ENCODE measurements around the gene CHAF1A.
A peak's percentile ranks its signal among the peaks of the same experiment; 100 is the strongest.

Gene CHAF1A

DNA sequence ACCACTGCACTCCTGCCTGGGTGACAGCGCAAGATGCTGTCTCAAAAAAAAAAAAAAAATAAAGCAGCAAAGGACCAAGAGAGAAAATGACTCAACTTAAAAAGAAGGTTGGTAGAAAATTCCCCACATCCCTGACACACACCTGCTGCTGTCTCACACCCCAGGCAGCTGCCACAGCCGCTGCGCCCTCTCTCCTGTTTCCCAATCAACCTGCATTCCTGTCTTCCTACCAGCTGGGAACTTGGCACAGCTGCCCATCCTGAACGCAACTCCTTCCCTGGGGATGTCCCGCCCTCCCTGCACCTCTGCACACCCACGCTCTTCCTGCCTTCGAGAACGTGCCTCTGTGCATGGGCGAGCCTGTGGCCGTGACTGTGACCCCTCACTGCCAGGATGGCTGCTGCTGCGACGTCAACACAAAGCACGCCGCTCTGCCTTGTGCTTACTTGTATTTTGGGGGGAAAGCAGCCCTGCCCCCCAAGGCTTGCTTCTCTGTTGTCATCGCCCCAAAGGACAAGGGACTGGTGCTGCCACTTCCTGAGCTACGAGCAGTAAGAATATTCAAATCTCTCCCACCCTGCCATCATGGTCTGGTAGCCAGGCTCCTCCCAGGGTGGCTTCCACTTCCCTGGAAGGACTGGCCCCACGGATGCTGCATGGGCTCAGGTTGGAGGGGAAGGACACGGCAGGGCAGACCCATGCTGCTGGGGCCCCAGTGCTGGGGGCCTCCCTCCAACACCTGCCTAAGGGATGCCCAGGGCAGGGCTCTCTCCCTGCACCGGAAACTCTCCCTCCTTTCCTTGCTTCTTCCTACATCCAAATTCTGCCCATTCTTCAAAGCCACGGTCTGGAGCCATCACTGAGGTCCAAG lies 22.8 kb upstream of the CHAF1A start:
- DNase-seq (ENCODE audit: low spot score) = no peak

DNA sequence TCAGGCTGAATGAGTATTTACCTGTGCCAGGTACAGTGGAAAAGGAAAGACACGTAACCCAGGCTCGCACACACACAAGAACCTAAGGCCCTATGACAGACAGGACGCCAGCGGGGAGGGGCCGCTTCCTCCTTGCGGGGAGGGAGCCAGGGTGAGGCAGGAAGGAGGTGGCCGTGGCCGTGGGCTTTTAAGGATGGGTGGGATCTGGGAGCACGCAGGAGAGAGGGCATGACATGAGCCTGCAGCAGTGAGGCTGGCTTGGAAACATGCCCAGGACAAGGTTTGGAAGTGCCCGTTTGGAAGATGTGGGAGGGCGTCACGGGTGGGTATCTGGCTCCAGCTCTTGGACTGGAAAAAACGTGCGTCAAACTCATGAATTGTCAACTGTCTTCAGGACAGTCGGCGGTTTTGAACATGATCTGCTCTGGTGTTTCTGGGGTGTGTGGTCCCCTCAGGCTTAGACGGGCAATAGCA lies 22.1 kb upstream of the CHAF1A start:
- no peak for DNase-seq (ENCODE audit: low spot score)

DNA sequence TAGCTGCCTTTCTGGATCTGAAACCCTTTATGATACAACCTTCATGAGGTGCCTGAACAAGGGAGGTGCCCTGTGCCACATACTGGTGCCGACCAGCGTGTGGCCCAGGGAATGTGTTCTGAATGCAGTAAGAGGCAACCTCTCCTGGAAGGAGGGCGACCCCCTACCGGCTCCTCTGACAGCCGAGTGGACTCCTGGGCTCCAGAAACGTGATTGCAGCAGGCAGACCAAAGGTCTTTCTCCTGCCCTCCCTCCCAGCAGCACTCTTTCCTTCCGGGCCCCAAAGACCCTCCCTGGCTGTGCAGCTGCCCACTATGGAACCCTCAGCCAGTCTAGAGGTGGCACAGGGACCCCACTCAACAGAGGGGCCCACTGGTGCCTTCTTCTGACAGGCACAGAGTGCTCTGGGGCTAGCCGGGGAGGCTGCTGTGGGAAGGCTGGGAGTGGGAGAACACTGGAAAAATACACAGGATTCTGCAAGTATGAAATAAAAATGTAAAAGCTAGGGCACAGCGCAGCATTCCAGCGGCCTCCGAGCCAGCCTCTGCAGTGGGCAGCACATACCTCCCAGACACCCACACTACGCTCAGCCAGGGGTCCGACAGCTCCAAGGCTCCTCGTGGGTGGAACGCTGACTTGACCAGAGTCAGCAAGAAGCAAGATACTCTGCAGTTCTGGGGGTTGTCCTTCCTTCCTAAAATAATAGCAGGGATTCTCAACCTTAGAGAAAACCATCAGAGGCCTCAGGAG lies 17.0 kb upstream of the CHAF1A start:
- no peak for DNase-seq (ENCODE audit: low spot score)

DNA sequence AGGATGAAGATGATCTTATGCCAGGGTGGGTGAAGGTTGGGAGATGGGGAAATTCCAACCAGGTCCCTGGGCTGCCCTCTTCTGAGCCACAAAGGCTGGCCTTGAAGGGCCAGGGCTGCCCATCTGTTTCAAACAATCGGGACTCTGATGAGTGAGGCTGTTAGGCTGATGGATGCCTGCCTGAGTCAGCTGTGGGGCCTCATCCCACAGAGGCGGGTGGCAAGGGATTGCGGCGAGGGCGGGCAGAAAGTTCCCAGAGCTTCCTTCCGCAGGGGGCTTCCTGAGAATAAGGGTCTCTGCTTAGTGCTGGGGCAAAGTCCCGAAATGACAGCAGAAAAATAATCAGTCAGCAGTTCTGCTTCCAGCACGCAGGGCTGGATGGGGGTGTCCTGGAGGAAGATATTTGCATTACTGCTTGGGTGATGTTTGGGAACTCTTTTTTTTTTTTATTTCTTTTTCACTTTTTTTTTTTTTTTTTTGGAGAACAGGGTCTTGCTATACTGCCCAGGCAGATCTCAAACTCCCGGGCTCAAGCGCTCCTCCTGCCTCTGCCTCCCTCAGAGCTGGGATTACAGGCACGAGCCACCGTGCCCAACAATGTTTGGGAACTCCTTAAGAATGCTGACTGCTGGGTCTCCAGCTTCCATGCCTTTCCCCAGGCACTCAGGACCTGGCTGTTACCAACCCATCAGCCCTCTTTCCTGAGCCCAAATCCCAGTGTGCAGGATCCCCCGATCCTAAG lies 16.2 kb upstream of the CHAF1A start:
- no peak for DNase-seq (ENCODE audit: low spot score)

DNA sequence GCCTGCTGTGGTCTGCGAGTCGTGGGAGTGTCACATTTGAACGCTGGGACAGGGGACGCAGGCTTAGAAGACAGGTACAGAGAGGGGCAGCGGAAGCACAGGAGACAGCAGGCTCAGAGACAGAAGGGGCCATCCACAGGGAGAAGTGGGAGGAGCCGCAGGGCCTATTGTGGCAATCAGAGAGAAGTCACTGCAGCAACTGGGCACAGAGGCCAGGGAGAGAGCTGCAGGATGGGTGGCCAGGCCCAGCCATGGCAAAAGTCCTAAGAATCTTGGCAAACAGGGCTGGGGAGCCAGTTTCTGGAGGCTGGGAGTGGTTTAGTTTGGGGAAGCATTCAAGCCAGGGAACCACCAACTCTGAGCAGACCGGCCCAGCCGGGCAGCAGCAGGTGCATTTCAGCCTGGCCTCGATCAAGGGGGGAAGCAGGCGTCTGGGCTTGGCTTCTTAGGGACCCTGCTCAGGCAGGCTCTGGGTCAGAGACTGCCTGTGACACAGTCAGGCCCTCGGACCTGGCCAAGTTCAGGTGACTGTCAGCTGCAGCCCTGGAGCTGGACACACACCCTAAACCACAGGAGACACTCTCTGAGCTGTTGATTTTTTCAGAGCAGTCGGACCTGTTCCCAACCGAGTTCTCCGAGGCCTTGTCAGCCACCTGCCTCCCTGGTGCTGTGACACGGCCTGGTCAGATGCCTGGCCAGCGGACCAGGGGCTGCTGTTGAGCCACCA lies 13.9 kb upstream of the CHAF1A start:
- no peak for DNase-seq (ENCODE audit: low spot score)

DNA sequence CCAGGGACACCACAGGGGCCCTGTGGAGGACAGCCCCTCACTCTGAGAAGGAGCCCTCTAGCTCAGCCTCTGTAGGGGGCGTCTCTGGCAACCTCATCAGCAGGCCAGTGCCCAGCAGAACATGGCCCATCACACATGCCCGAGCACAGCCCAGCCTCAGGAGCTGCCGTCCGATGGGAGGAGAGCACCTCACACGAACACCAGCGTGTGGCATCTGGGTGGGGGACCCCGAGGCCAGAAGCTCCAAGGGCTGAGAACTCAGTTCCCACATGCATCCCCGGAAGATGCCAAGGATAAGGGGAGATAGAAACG lies 13.4 kb upstream of the CHAF1A start:
- DNase-seq (ENCODE audit: low spot score) = no peak

DNA sequence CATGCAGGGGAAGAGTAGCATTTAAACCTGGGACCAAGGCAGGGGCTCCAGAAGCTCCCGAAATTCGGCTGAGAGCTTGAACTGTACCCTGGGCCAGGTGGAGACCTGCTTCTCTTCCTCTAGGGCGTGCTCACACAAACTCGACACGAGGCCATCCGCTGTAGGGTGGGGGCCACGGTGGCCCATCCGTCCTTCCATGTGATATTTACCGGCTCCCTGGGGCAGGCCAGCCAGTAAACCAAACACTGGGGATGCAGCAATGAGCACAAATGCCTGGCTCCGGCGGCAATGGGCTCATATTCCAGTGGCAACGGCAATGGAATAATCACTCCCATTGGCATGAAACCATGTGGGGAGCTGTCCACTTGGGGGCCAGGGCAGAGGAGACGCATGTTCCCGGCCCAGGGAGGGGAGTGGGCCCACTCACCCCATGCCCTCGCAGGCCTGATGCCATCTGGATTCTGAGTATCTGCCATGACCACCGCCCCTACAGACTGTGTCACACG lies 12.9 kb upstream of the CHAF1A start:
- no peak for DNase-seq (ENCODE audit: low spot score)

DNA sequence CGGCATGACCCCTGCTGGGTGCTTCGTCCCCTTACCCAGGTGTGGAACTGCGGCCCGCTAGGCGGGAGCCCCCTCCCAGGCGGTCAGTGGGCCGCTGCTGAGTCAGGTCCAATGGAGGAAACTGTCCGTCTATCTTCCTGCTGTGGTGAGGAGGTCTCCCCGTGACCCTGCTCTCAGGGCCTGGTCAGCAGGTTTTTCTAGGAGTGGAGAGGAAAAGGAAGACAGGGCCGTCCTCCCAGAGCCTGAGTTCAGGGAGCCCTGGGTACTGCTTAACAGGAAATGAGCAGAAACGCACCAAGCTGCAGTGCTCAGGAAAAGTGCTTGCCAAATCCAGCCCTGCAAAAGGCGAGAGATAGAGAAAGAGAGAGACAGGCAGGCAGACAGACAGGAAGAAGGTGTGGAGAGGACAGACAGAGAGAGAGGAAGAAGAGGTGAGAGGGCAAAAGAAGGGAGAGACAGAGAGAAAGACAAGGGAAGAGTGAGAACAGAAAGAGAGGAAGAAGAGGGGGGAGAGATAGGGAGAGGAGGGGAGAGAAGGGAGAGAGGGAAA lies 12.3 kb upstream of the CHAF1A start:
- no peak for DNase-seq (ENCODE audit: low spot score)

DNA sequence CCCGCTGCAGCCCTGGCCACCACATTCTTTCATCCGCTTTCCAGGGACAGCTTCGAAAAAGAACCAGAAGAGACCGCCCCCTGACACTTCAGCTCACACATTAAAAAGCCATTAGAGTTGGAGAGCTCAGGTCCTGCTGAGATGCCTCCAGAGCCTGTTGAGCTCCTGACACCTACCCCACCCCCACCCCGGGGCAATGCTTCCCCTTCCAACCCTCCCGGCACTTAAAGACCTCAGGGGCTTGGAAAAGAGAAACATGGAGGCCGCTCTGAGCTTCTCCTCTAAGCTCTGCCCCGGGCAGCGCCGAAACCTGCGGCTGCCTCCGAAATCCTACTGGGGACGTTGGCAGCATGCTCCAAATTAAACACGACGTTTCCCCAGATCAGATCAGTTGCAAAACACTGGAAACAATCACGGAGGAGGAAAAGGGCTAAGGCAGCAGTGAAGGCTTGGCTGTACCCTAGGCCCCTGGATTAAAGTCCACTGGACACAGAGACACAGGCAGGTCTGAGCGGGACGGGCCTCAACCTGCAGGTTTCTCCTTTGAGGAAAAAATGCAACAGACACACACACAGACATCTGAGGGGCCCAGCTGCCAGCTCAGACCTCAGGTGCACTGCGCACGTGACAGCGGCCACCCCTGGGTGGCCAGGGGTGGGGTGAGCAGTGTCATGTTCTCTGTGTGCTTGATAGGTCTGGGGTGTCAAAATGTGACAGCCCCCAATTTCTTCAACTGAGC lies 11.7 kb upstream of the CHAF1A start:
- no peak for DNase-seq (ENCODE audit: low spot score)

DNA sequence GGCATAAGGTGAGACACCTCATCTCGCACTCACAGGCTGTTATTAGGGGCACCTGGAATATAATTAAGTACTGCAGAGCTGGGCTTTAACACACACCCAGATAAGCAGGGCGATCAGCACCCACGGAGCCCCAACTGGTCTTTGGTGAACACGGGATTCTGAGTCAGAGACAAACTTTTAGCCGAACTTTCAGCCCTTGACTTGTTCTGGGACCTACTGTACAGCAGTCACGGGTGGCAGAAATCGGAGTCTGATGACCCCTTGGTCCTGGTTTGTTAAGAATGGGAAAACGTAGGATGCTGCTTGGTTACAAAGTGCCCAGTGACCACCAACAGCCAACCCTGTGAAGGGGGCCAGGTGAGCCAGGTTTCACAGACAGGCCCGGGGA lies 11.1 kb upstream of the CHAF1A start:
- DNase-seq (ENCODE audit: low spot score) = no peak

DNA sequence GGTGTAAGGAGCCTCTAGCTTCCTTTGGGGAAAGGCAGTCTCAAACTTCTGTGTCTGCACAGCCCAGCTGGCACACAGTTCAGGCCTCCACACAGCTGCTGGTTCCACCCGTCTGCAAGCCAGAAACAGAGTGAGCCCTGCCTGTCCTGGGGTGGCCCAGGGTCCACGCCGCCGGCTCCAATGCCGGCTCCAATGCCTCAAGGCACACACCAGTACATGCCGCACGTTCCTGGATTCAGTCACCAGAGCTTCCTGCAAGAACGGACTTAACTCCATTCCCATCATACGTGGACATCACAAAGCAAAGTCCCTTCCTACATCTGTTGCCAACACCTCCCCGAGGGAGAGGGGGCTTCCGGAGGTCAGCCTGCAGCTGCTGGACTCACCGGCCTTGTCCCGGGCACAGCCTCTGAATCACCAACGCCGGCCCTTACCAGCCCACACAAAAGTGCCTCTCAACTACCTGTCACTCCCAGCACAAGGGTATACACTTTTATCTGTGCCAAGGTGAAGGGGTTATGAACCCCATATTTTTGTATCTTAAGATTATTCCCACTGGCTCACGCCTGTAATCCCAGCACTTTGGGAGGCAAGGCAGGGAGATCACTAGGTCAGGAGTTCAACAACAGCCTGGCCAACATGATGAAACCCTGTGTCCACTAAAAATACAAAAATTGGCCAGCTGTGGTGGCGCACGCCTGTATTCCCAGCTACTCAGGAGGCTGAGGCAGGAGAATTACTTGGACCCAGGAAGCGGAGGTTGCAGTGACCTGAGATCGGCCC lies 10.5 kb upstream of the CHAF1A start:
- DNase-seq (ENCODE audit: low spot score) = no peak

DNA sequence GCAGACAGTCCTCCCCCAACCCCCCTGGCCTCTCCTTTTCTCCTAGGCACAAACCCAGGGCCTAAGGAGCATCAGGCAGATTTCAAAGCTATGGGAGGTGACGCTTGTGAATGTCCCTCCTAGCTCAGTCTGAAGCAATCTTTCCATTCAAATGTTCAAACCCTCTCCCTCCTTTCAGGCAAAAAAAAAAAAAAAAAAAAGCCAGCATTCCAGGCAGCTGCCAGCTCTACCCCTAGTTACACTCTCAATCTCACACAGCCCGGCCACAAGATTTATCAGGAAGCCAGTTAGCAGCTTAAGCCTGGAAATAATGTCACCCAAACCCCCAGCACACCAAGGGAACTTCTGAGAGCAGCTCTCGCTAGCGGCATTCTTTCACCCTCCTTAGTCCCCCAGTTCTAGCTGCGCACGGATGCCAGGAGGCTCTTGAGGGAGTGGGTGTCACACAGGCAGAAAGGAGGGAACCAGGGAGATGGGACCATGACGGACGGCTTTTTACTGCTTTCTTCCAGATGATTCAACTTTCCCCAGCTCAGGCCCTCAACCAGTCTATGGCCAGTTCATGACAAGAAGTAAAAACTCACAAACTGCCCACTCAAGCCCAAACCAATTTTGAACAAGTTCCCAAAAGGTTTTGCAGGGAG lies 8.4 kb upstream of the CHAF1A start:
- no peak for DNase-seq (ENCODE audit: low spot score)

DNA sequence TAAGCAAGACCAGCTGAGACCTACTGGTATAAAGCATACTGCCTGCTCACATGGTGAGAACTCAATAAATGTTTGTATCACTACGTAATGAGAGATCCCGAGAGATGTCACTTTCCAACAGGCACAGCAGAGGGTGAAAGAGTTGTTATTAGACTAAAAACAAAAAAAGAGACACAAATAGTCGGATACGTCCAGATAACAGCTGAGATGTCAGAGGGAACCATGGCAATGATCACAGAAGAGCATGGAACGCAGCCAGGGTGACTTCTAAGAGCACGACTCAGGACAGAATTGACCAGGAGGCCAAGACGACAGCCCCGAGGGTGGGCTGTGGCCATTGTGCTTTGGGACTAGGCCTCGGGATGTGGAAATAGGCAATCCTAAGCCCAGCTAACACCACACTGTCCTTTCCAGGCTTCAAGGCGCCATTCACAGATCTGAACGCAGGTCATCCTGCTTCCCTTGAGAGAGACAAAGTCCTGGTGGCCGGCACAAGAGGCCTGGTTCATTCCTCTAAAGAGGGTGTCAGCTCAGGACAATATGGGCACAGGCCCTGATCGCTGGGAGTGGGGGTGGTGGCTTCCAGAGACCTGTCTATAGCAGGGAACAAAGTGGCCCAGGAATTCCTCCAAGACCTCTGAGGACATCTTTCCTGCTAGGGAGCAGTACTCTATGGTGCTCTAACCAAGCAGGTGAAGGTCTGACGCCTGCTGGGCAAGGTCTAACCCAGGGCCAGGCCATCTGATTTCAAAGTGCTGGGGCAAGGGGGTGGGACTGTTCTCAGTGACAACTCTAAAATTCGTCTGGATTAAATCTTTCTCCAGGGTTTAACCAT lies 5.3 kb upstream of the CHAF1A start:
- DNase-seq (ENCODE audit: low spot score) = no peak

DNA sequence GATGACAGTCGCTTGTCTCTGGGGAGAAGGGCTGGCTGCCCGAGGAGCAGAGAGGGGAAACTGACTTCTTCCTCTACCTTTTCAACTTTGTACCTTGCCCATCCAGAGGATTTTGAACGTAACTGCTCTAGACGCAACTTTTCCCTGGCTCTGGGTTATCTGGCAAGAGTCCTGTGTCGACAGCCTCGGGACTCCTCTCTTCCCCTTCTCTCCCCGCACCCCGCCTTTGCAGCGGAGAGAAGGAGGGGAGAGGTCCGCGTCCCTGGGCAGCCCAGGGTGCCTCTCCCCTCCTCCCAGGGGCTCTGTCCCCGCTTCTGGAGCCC lies 2.7 kb upstream of the CHAF1A start:
- DNase-seq (ENCODE audit: low spot score) = no peak

DNA sequence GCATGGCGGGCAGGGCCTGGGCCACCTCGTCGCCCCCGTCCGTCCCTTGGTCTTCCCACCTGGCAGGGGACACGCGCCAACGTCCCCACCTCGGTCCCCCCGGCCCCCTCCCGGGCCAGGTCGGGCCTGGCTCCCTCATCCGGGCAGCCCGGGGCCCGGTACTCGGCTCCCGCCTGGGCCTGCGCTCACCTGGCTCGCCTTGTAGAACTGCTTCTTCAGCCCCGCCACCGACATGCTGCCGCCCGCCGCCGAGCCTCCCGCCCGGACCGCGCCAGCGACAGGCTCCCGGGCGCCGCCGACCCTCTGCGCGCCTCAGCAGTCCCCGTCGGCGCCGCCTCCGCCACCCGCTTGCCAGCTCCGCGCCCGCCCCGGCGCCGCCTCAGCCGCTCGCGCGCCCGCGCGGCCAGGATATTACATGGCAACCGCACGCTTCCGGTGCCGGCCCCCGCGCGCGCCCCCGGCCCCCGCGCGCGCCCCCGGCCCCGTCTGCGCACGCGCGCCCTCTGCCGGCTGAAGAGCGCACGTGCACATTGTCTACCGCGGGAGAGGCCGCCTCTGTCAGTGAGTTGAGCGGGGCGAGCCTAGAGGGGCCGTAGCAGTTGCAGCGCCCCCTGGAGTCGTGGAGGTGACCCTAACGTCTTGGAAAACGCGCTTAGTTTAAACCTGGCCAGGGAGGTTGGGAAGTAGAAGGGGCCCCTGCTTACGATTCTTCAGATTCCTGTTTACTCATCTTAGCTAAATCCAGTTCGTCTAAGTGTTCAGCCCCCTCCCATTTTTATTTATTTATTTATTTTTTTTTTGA lies 2.1 kb upstream of the CHAF1A start, which contains the start of gene SH3GL1:
SH3GL1 (minus strand) TSS at position 413 of the 802 bp plus-strand sequence; CDS start at position 234, 179 bp downstream.
- peak; percentile 95 for DNase-seq (ENCODE audit: low spot score)

DNA sequence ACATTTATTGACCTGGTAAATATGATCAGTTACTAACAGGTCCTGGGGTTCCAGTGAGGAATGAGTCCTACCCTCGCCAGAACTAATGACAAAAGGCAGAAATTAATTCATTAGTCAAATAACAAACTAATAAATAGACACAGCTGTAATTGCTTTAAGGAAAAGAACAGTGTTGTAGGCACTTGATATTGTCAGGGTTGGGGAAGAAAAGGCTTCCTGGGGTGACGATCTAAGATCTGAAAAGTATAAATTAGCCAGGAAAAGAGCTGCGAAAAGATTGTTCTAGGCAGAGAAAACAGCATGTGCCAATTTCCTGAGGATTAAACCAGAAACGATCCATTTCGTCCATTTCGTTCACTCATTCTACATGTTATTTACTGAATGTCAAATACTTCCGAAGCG lies 670 bp upstream of the CHAF1A start:
- DNase-seq (ENCODE audit: low spot score) = peak; percentile 35

DNA sequence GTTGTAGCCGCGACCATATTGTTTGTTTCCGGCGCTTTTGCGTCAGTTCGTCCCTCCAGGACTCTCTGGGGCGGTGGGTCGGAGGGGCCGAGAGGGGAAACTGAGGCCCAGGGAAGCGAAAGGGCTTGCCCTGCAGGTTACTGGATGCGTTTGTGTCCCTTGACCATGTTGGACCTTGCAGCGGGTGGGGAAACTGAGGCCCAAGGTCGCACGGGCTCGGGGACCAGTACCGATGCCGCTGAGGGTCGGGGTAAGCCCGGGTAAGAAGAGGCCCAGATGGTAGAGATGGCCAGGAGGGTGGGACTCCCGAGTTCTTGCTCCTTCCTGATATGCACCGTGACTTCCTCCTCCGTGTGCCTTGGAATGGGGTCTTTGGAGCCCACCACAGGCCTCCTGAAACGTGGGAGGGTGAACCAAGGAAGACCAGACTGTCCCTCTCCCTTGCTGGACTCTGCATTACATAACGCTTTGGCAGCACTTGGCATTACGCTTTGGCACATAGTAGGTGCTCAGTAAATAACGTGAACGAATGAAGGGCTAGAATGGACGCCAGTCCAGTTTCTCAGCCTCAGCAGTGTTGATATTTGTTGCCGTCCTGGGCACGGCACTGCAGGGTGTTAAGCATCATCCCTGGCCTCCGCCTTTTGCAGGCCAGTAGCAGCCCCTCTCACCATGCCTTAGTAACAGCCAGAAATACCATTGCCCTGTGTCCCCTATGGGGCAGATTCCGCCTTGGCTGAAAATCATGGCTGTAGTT lies 743 bp downstream of the CHAF1A start:
- no peak for DNase-seq (ENCODE audit: low spot score)
